HFFc6 (cell line): Measurements from ENCODE around the gene DESI2. TPM values are rescaled to one million over a fixed set of nuclear protein-coding genes. Genes with fewer than 3 reads are reported as not detected.

ENCODE experiments used
- DNase-seq: peaks from one replicate; pipeline ENCODE4 v3.0.0-alpha.2; 2018
- H3K27ac Mint-ChIP-seq: 2 replicates; pipeline ENCODE4 v1.8.0; 2020; ENCODE audit warnings: mild to moderate bottlenecking, mixed read lengths
- H3K27me3 Mint-ChIP-seq: 2 replicates; pipeline ENCODE4 v1.8.0; 2021; ENCODE audit warnings: mild to moderate bottlenecking, moderate library complexity, mixed read lengths; ENCODE audit not compliant: insufficient read depth
- H3K36me3 Mint-ChIP-seq: 2 replicates; pipeline ENCODE4 v1.8.0; 2021; ENCODE audit warnings: low read depth, mixed read lengths
- H3K4me1 Mint-ChIP-seq: 2 replicates; pipeline ENCODE4 v1.8.0; 2020; ENCODE audit warnings: low read depth, mixed read lengths
- H3K4me3 Mint-ChIP-seq: 2 replicates; pipeline ENCODE4 v1.8.0; 2020; ENCODE audit warnings: mild to moderate bottlenecking, moderate library complexity, mixed read lengths
- H3K9me3 Mint-ChIP-seq: 2 replicates; pipeline ENCODE4 v1.8.0; 2020; ENCODE audit warnings: mild to moderate bottlenecking, mixed read lengths
- CTCF ChIP-seq: fragments of 200-600 bp; sonication (generic); IDR thresholded peaks from 2 replicates; pipeline ENCODE4 v1.5.0; 2021; ENCODE audit warnings: antibody characterized with exemption, mild to moderate bottlenecking
- long read RNA-seq: library from polyadenylated mRNA; unstranded; transcript quantifications from one replicate; pipeline ENCODE4 v2.0.0, GENCODE V29; 2019
- total RNA-seq, 6 experiments: library from RNA; stranded (reverse); fragmentation: NEBNext Ultra II Directional; extraction: Animal tissue kit (Norgen Biotek cat#: 25700); gene quantifications; 2 replicates in 1 of 6; 3 replicates in 5 of 6; pipeline ENCODE4 v1.2.3, GENCODE V29; 2021

Gene DESI2
- total RNA-seq, result 10 to 100 TPM; 23.5 to 32.3 (median 28.0) TPM
- long read RNA-seq, full-length matches to known transcripts, result 14 of 27 reads
- long read RNA-seq, partial matches to known transcripts, result 2 of 27 reads
- long read RNA-seq, other reads (novel, unspliced or antisense), result 11 of 27 reads

- peak within 1 kb of the TSS; percentile 49; the same call in 1 of the 2 replicates for H3K27ac Mint-ChIP-seq
- peaks cover 1% of the 10 kb centered on the region for H3K27me3 Mint-ChIP-seq
- peaks cover 9% of the 10 kb centered on the region for H3K4me1 Mint-ChIP-seq
- peak; percentile 99 for DNase-seq
- peak; percentile 77 for TF ChIP-seq CTCF
- H3K9me3 Mint-ChIP-seq, result no peaks in the 10 kb centered on the region
- H3K4me3 Mint-ChIP-seq, result peak within 1 kb of the TSS; percentile 89
- H3K36me3 Mint-ChIP-seq, result peaks cover 10% of the 10 kb centered on the region
Measured at GRCh38 chr1:244652623-244653438, at the start of gene DESI2. Gene DESI2 (plus strand): TSS chr1:244653126. CDS start chr1:244653314, 188 bp downstream.

DNA sequence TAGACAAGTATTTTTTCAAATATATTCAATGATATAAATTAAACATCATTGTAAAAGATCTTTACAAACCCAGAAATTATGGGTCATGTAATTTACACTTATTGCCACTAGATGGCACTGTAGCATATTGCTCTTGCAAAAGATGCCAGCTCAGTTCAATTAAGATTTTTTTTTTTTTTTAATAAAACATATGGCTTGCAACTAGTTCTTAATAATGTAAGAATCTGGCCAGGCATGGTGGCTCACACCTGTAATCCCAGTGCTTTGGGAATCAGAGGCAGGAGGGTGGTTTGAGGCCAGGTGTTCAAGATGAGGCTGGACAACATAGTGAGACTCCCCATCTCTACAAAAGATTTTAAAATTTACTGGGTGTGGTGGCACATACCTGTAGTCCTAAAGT, 49.4 kb upstream of the DESI2 start:
- Mint-ChIP-seq H3K36me3 (no peaks in the 10 kb centered on the region), H3K4me1 (peaks cover 16% of the 10 kb centered on the region), H3K9me3 (no peaks in the 10 kb centered on the region), H3K27ac (no peak overlapping the region), H3K27me3 (peaks cover 9% of the 10 kb centered on the region), H3K4me3 (no peak overlapping the region)
- peak; percentile 98 for TF ChIP-seq CTCF
- peak; percentile 42 for DNase-seq

- Mint-ChIP-seq H3K4me3 (no peak overlapping the region), H3K36me3 (no peaks in the 10 kb centered on the region), H3K27me3 (peaks cover 11% of the 10 kb centered on the region), H3K27ac (no peak overlapping the region), H3K4me1 (no peaks in the 10 kb centered on the region), H3K9me3 (no peaks in the 10 kb centered on the region)
- TF ChIP-seq CTCF, result no peak
- no peak for DNase-seq
Measured at GRCh38 chr1:244605835-244606370, 47.0 kb upstream of the DESI2 start.

DNA sequence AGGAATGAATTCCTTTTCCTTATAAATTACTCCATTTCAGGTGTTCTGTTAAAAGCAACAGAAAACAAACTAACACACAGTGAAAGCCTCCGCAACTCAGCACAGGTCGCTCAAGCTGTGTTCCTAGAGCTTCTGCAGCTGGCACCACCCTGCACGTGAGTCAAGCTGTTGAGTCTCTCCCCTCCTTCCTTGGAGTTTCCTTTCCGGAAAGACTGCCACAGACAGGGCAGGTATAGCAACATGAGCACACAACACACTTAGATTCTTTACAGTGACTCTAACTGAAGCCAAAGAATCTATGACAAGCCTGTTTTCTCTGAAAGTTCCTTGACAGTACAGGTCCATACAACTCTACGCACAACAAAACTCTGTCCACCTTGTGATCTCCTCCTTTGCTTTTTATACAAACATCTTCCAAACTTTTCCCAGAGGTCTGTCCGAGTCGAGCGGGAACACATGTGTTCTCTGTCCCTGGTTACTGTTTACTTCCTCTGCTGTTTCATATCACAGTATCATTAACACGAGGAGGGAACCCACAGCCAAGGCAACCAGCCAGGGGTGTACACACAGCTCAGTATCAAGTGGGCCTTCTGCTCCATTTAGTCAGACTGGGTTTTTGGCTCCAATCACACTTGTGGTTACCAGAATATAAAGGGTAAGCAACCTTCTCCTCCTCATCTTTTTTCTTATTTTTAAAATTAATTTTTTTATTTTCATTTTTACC, 38.7 kb upstream of the DESI2 start:
- Mint-ChIP-seq H3K27ac (no peak overlapping the region), H3K9me3 (no peaks in the 10 kb centered on the region), H3K4me1 (peaks cover 7% of the 10 kb centered on the region), H3K36me3 (no peaks in the 10 kb centered on the region), H3K4me3 (no peak overlapping the region), H3K27me3 (peaks cover 7% of the 10 kb centered on the region; the same call in 1 of the 2 replicates)
- no peak for DNase-seq
- TF ChIP-seq CTCF, result no peak

DNA sequence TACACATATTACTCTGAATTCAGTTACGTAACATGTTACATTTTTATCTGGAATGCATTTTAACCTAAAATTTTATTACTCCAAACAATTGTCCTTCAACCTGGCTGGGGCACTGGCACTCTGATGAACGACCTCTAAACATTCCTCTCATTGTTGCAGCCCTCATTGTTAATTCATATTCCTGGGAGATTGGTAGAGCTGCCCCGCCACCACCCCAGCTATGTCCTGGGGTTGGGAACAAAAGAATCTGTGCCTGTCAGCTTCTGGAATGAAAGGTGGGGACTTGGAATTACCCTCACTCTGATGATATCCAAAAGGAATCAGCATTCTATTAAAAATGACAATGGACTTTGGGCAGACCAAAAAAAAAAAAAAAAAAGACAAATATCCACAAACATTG, 38.0 kb upstream of the DESI2 start:
- Mint-ChIP-seq H3K27me3 (peaks cover 7% of the 10 kb centered on the region; the same call in 1 of the 2 replicates), H3K9me3 (no peaks in the 10 kb centered on the region), H3K4me1 (peaks cover 7% of the 10 kb centered on the region), H3K4me3 (no peak overlapping the region), H3K27ac (no peak overlapping the region), H3K36me3 (no peaks in the 10 kb centered on the region)
- no peak for TF ChIP-seq CTCF
- DNase-seq, result no peak
